ENCODE data around the gene DLX1.

- TF ChIP-seq CTCF (conservative IDR thresholded peaks at IDR 0.05): no peak
- no peak for TF ChIP-seq EZH2 (IDR thresholded peaks at IDR 0.05; ENCODE audit: low read depth)
Measured at GRCh38 chr2:172052000-172052983, 33.0 kb upstream of the DLX1 start.

Data from PC-9 (cell line).